Activated CD4-positive, alpha-beta T cell treated with anti-CD3 and anti-CD28 coated beads, Interleukin-2, amount 50 U/mL, for 4 hours (primary cell): ENCODE data around the gene SCFD2.
"Not testable (repeated sequence)": the region's sequence is repeated elsewhere in the genome, so short reads cannot be mapped to it uniquely, and the experiment has no call there.

Experiments
- DNase-seq, 2 experiments: peaks; one replicate each; pipeline ENCODE4 v3.0.0-alpha.2; 2020

Gene SCFD2

DNA sequence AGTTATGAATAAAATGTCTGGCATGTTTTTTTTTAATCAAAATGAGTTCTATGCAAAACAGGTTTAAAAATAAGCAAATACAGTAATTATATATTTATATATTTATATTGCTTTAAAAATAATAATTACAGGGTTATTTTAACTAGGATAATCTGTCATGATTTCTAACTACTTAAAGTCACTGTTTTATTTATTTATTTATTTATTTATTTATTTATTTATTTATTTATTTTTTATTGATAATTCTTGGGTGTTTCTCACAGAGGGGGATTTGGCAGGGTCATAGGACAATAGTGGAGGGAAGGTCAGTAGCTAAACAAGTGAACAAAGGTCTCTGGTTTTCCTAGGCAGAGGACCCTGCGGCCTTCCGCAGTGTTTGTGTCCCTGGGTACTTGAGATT, 129.2 kb downstream of the SCFD2 start:
- not testable (repeated sequence) for DNase-seq

- no peak for DNase-seq
Measured at GRCh38 chr4:53235547-53235946, 130.3 kb downstream of the SCFD2 start.

GRCh38 chr4:53234669-53235068, 131.2 kb downstream of the SCFD2 start:
- DNase-seq = no peak

GRCh38 chr4:53234111-53234510, 131.8 kb downstream of the SCFD2 start:
- DNase-seq = no peak

- no peak for DNase-seq
Measured at GRCh38 chr4:53233114-53233795, 132.6 kb downstream of the SCFD2 start.

DNA sequence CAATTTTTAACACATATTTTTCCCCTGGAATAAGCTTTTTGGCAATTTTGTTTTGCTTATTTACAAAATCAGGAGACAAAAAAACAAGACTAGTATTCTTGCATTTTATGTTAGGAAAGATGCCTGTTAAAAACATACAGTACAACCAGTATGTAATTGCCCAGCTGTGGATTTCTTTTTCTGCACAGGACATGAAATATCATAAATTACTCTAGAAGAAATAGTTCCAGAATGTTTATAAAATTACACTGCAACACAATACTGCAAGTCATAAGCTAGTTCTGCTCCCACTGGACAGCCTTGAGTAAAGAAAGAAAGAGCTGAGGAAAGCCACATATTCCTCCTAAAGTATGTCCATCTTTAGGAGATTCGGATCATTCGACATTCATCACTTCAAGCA, 133.5 kb downstream of the SCFD2 start:
- no peak for DNase-seq

GRCh38 chr4:53228036-53228435, 137.8 kb downstream of the SCFD2 start:
- DNase-seq = no peak

- DNase-seq = no peak
Measured at GRCh38 chr4:53227451-53227850, 138.4 kb downstream of the SCFD2 start.

GRCh38 chr4:53221832-53222480, 143.9 kb downstream of the SCFD2 start:
- no peak for DNase-seq

DNA sequence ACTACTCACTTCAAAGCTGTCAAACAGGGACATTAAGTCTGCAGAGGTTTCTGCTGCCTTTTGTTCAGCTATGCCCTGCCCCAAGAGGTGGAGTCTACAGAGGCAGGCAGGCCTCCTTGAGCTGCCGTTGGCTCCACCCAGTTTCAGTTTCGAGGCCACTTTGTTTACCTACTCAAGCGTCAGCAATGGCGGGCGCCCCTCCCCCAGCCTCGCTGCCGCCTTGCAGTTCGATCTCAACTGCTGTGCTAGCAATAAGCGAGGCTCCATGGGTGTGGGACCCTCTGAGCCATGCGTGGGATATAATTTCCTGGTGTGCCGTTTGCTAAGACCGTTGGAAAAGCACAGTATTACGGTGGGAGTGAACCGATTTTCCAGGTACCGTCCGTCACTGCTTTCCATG, 146.7 kb downstream of the SCFD2 start:
- not testable (repeated sequence) for DNase-seq

GRCh38 chr4:53208753-53209152, 157.1 kb downstream of the SCFD2 start:
- DNase-seq = no peak

- no peak for DNase-seq
Measured at GRCh38 chr4:53205970-53206369, 159.9 kb downstream of the SCFD2 start.

- no peak for DNase-seq
Measured at GRCh38 chr4:53199356-53199755, 166.5 kb downstream of the SCFD2 start.

DNA sequence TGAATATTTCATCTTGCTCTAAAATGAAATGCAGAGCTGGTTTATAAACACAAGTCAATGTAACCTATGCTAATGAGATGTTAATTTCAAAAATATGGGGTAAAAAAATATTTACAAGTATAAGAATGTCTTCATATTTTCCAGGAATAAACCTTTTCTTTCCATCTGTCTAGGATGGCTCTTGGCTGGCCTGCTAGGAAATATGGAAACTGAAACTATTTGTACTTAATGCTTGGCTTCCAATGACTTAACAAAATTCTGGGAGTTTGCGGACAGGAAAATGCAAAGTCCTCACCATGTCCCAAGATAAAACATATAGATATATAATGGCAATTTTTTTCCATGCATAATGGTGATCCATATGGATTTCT, 168.1 kb downstream of the SCFD2 start:
- no peak for DNase-seq

DNA sequence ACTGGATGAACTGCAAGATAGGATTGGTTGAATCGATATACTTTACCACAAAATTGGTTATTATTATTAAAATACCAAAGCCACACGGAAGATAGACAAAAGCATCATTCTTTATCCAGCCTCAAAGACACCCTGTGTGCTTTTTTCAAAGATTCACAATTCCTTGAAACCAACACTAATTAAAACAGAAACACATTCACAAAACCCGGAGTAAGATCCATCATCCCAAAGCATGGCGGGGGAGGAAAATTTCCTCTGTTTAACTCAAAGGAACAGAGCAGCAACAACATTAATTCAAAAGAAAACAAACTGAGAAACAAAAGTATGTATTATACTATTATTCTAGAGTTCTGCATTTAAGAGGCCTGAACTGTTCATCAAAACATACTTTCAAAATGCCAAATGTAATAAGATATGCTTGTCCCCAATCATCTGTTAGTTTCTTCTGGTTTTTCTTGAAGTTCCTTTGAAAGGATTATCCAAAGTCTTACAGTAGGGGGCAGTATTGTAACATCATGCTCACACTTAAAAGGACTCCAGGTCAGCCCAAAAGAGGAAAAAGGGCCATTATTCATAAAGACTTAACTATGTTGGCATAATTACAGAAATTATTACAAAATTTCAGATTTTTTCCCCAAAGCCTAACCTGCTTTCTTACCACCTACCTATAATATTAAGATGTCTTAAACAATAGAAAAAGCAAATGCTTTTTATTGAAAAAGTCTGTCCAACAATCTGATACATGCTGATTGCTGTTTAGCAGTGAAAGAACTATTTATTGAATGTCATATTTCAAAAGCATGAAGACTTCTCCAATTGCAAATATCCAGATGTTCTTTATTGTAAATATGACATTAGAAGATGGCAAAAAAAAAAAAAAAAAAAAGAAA, 168.7 kb downstream of the SCFD2 start:
- no peak for DNase-seq

DNA sequence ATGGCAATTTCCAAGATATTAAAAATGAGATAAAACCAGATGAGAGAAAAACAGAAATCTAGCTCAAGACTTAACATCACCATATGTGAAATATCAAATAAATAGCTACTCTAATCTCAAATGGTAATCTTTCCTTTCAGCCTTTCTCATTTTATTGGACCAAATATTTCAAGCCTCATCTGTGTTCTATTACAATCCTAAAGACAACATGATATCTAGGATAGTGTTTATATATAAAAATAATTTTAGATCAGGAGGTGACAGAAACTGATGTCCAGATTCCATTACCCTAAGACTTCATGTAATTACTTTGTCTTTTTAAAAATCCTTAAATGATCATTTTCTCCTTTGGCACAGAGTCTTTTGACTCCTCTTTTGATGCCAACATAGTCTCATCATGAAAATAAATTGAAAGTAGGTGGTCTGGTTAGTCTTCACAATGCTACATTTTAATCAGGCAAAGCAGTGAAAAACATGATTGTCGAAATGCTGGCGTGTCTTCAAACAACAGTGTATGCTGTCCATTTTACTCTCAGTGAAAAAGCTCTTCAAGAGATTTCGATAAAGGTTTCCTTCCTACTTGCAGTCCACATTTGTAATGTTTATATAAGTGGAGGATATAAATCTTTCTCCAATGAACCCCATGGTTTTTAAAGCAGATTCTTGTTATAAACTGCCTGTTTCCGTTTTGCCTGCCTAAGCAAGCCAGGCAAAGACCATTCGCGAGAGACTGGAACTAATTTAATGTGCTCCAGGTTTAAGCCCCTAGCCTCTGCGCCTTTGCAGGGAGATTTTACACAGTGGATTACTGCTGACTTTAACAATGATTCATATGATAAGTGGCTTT, 169.8 kb downstream of the SCFD2 start:
- DNase-seq = no peak

- DNase-seq = no peak
Measured at GRCh38 chr4:53194727-53195126, 171.1 kb downstream of the SCFD2 start.

- no peak for DNase-seq
Measured at GRCh38 chr4:53193111-53193510, 172.8 kb downstream of the SCFD2 start.

DNA sequence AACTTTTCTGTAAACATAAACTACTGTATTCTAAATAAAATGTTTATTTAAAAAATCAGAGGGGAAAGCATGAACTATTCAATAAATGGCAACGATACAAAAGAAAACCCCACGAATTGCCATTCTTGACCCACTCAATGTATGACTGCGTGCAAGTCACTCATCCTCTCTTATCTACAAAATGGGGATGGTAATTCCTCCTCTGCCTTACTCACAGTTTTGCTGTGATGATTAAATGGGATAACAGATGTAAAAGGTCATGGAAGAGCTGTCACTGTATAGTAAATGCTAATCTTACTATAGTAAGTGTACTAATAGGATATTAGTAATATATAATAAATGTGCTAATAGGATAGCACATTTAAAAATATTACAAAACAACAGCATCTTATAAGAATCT, 173.4 kb downstream of the SCFD2 start:
- no peak for DNase-seq

GRCh38 chr4:53191997-53192396, 173.9 kb downstream of the SCFD2 start:
- no peak for DNase-seq

DNA sequence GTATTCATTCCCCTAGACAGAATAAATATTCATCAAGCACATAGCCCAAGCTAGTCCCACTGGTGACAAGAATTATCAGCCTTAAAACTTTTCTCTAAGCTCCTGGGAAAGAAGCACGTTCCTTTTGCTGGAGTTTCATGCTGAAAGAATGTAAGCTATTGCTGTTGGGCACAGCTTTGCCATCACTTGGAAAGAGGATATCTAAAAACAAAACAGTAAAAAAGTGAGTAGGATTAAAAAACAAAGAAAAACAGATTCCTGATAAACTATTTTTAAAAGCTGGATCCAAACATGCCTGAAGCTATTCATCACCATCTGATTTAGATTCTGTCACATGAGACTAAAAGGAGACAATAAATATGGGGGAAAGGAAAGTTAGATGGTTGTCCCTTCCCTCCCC, 176.8 kb downstream of the SCFD2 start:
- DNase-seq = no peak

- no peak for DNase-seq
Measured at GRCh38 chr4:53186714-53187358, 179.0 kb downstream of the SCFD2 start.
